Measurements from ENCODE around the gene RRH.

Gene RRH

GRCh38 chr4:109801895-109802319 is 25.9 kb upstream of the RRH start, which contains the start of gene CFI:
TSS of gene CFI (minus strand) at chr4:109801999. CDS start at chr4:109801971, 28 bp downstream.
- no peak for TF ChIP-seq CTCF (conservative IDR thresholded peaks at IDR 0.05; ENCODE audit: low read depth)
- peak; percentile 40 for DNase-seq (ENCODE audit: low spot score)
- H3K27ac ChIP-seq, result no peak within 1 kb of the TSS
- ChIA-PET CTCF (no interaction called here), POLR2A (ENCODE audit: low non-redundant PET) (no interaction called here)

GRCh38 chr4:109803924-109804571 is 23.7 kb upstream of the RRH start:
- H3K27ac ChIP-seq, result no peak overlapping the region
- TF ChIP-seq CTCF (conservative IDR thresholded peaks at IDR 0.05; ENCODE audit: low read depth), result peak; percentile 44
- CTCF ChIA-PET, result interaction anchor here (0.5 to 0.7 kb wide), 3 partner anchors 147 to 1220 kb away, joined by 3 to 4 read pairs (median 3); no protein-coding TSS in a partner anchor
- POLR2A ChIA-PET (ENCODE audit: low non-redundant PET), result no interaction called here
- DNase-seq (ENCODE audit: low spot score), result peak; percentile 30

GRCh38 chr4:109809655-109810054 is 18.1 kb upstream of the RRH start:
- ChIA-PET CTCF (interaction anchor here (0.6 kb wide), 1 partner anchor 109 kb away, joined by 4 read pairs; no protein-coding TSS in a partner anchor), POLR2A (ENCODE audit: low non-redundant PET) (no interaction called here)
- H3K27ac ChIP-seq, result no peak overlapping the region
- no peak for TF ChIP-seq CTCF (conservative IDR thresholded peaks at IDR 0.05; ENCODE audit: low read depth)
- no peak for DNase-seq (ENCODE audit: low spot score)

DNA sequence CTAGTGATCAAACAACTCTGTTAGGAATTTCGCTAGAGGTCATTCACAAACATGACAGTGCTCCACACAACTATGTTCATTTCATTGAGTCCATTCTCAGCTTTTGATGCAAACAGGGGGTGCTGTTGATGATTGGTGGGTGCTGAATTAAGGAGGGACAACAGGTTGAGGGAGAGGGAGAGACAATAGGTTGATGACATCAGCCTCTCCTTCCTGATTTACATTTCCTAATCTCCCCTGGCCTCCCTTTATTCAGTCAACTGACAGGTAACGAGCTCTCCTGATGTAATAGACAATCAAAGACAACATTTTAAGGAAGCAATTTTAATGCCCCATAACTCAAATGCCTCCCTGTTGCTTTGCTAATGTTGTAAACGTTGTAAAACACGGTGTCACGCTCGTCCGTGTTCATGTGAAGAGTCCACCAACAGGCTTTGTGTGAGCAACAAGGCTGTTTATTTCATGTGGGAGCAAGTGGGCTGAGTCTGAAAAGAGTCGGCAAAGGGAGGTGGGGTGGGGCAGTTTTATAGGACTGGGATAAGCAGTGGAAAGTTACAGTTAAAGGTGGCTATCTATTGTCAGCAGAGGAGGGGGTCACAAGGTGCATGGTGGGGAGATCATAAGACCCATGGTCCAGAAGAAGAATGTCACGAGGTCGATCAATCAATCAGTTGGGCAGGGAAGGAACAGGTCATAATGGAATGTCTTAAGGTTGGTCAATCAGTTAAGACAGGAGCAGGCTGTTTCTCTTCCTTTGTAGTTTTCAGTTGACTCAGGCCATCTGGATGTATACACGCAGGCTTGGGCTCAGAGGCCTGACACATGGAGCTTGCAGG is 17.0 kb upstream of the RRH start:
- H3K27ac ChIP-seq, result no peak overlapping the region
- DNase-seq (ENCODE audit: low spot score), result no peak
- TF ChIP-seq CTCF (conservative IDR thresholded peaks at IDR 0.05; ENCODE audit: low read depth), result no peak
- POLR2A ChIA-PET (ENCODE audit: low non-redundant PET), result no interaction called here
- CTCF ChIA-PET, result interaction anchor here (0.6 kb wide), 1 partner anchor 601 kb away, joined by 3 read pairs; no protein-coding TSS in a partner anchor

DNA sequence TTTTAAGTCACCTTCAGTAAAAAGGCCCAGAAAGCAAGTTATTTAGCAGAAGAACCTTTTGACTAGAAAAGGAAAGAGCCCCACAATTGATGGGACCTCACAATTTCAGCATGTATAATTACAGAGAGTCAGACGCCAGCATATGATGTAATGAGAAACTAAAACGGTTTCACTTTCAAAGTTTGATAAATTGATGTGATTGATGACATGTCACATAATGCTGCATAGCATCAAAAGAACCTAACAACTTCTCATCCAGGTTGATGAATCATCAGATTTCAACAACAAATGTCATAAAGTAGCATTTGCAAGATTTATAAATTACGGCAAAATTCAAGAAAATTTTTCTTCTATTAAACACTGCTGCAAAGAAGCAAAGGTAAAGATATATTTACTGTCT is 16.1 kb upstream of the RRH start:
- no peak for DNase-seq (ENCODE audit: low spot score)
- H3K27ac ChIP-seq, result no peak overlapping the region
- no peak for TF ChIP-seq CTCF (conservative IDR thresholded peaks at IDR 0.05; ENCODE audit: low read depth)
- ChIA-PET CTCF (no interaction called here), POLR2A (ENCODE audit: low non-redundant PET) (no interaction called here)

DNA sequence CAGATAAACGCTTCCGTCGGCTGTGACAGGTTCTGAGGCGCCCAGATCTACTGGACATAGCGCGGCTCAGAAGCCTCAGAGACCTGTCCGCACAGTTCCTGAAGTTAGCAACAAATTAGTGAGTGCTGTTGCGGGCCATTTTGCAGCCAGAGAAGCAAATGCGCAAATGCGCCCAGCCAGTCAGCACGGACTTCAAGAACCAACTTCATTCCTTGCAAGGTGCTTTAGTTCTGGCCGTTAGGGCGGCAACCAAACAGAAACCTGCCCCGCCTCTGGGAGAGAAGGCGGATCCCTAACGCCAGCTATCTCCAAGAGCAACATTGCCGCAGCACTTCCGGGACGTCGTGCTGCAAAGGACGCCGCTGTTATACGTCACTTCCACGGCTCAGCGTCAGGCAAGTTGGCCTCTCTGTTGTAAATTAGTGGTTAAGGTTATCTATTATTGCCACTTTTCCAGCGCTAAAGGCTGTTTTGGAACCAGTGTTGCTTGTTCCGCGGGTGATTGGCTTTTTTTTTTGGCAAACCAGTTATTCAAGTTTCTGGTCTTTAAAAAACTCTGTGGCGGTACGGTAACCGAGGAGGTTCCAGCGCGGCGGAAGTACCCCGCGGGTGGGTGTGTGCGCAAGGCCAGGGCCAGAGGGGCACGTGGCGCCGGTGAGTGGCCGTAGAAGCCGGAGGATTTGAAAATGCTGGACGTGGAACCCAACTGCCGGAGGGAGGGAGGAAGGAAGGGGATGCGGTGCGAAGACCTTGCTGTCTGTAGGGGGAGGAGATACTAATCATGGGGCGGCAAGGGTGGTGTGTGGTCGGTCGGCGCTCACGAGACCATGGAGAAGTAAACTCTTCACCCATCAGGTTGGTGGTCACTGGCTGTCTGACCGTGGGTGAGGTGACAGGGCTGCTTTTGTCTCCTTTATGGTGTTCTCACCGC is 12.4 kb upstream of the RRH start, which contains the start of gene GAR1:
GAR1 (plus strand) TSS at position 612 of the 931 bp plus-strand sequence. CDS start 403 bp downstream, outside the sequence.
- ChIA-PET POLR2A (ENCODE audit: low non-redundant PET) (no interaction called here), CTCF (interaction anchor here (0.6 to 0.7 kb wide), 2 partner anchors 129 to 383 kb away, joined by 3 to 9 read pairs; no protein-coding TSS in a partner anchor)

More for the DNA sequence above, 12.4 kb upstream of the RRH start, which contains the start of gene GAR1:
- no peak for TF ChIP-seq CTCF (conservative IDR thresholded peaks at IDR 0.05; ENCODE audit: low read depth)
- H3K27ac ChIP-seq, result peak within 1 kb of the TSS; percentile 75
- peak; percentile 92 for DNase-seq (ENCODE audit: low spot score)

All from RWPE1 (cell line).